ENCODE measurements around the gene XBP1. TPM values are rescaled to one million over a fixed set of nuclear protein-coding genes. Genes with fewer than 3 reads are reported as not detected.

Gene XBP1
- total RNA-seq (2016; rRNA removed; fragmentation: Illumina TruSeq; extraction: Trizol) = 313 and 427 TPM in 2 replicates
- total RNA-seq (2016; cell fraction: cytosol; rRNA removed; fragmentation: Illumina TruSeq; extraction: Trizol; ENCODE audit: low read depth) = 141 and 153 TPM in 2 replicates
- total RNA-seq (2016; cell fraction: insoluble cytoplasmic fraction; rRNA removed; fragmentation: Illumina TruSeq; extraction: Trizol) = 301 and 418 TPM in 2 replicates
- total RNA-seq (2016; cell fraction: membrane; rRNA removed; fragmentation: Illumina TruSeq; extraction: Trizol) = 264 and 299 TPM in 2 replicates
- total RNA-seq (2016; cell fraction: nucleus; rRNA removed; fragmentation: Illumina TruSeq; extraction: Trizol) = 351 and 393 TPM in 2 replicates
- 394 and 416 TPM in 2 replicates for polyA plus RNA-seq (2011; rRNA removed)
- polyA plus RNA-seq (2011; cell fraction: cytosol; rRNA removed) = 294 and 385 TPM in 2 replicates
- polyA plus RNA-seq (2011; cell fraction: nucleus; rRNA removed) = 177 and 227 TPM in 2 replicates
- 183 and 277 TPM in 2 replicates for polyA plus RNA-seq (2012)
- 97.4 and 108 TPM in 2 replicates for polyA plus RNA-seq (2016; cell fraction: cytosol; fragmentation: Illumina TruSeq; extraction: Trizol; ENCODE audit: low read depth)
- polyA plus RNA-seq (2016; cell fraction: insoluble cytoplasmic fraction; fragmentation: Illumina TruSeq; extraction: Trizol; ENCODE audit: low read depth) = 293 and 310 TPM in 2 replicates
- 142 and 166 TPM in 2 replicates for polyA plus RNA-seq (2016; cell fraction: membrane; fragmentation: Illumina TruSeq; extraction: Trizol; ENCODE audit: low read depth)
- 511 and 532 TPM in 2 replicates for polyA plus RNA-seq (2016; cell fraction: nucleus; fragmentation: Illumina TruSeq; extraction: Trizol; ENCODE audit: insufficient read depth, low read depth)
- 163 and 714 TPM in 2 replicates for polyA minus RNA-seq (2011; rRNA and poly(A)+ RNA removed; ENCODE audit: low replicate concordance)
- 357 and 375 TPM in 2 replicates for polyA minus RNA-seq (2011; cell fraction: cytosol; rRNA and poly(A)+ RNA removed)
- 208 and 277 TPM in 2 replicates for polyA minus RNA-seq (2011; cell fraction: nucleus; rRNA and poly(A)+ RNA removed)
- Bru-seq, nascent RNA = percentile 100 among the genes with signal in this experiment
- BruChase-seq, experiment 1, labeled RNA remaining after a 6-hour chase = percentile 100 among the genes with signal in this experiment
- BruChase-seq, experiment 2, labeled RNA remaining after a 2-hour chase = percentile 100 among the genes with signal in this experiment
- long read RNA-seq, experiment 1, transcript XBP1-201 (5 exons, 1,850 nt) = major isoform, 1,088 of 1,185 reads
- long read RNA-seq, experiment 1, transcript XBP1-206 (2 exons, 2,173 nt) = minor isoform, 12 of 1,185 reads
- long read RNA-seq, experiment 1, transcript XBP1-203 (5 exons, 1,824 nt) = minor isoform, 24 of 1,185 reads
- long read RNA-seq, experiment 1, partial matches to known transcripts = 13 of 1,185 reads
- long read RNA-seq, experiment 1, other reads (novel, unspliced or antisense) = 46 of 1,185 reads
- long read RNA-seq, experiment 2, transcript XBP1-206 (2 exons, 2,173 nt) = minor isoform, 27 of 1,449 reads
- long read RNA-seq, experiment 2, transcript XBP1-203 (5 exons, 1,824 nt) = minor isoform, 13 of 1,449 reads
- long read RNA-seq, experiment 2, transcript XBP1-201 (5 exons, 1,850 nt) = major isoform, 990 of 1,449 reads
- long read RNA-seq, experiment 2, partial matches to known transcripts = 65 of 1,449 reads
- long read RNA-seq, experiment 2, other reads (novel, unspliced or antisense) = 350 of 1,449 reads

- H3K79me2 ChIP-seq (ENCODE audit: insufficient read depth, low read length) = peaks cover 62% of the 10 kb centered on the region
- ATAC-seq (peak; percentile 95), DNase-seq (ENCODE audit: low spot score) (peak; percentile 89), FAIRE-seq (peak; percentile 71)
- H3K9ac ChIP-seq (ENCODE audit: insufficient read depth, low read depth, low read length) = peak within 1 kb of the TSS; percentile 99
- no TSS peak for BruUV-seq (replicated peaks)
- intact Hi-C loops (cut with micrococcal nuclease; ENCODE audit: unreplicated experiment) = no loop called here
- H3K4me2 ChIP-seq (ENCODE audit: low read depth, low read length) = peak within 1 kb of the TSS; percentile 70
- no peaks in the 10 kb centered on the region for H3K9me3 ChIP-seq (ENCODE audit: low read length)
- H3K27me3 ChIP-seq (ENCODE audit: control insufficient read depth in 1 of 2, insufficient read depth in 2 of 2, low read length in 2 of 2) = no peaks in the 10 kb centered on the region; a peak in 1 of 5 replicates
- in situ Hi-C loops (cut with HindIII; ENCODE audit: extremely low pct_ligation_motif_present, low pct_unique_long_range_greater_than_20kb) = no loop called here
- peak within 1 kb of the TSS; percentile 66 to 99 (median 82) for H3K4me3 ChIP-seq (replicated peaks in 1 of 3; ENCODE audit: insufficient read depth in 1 of 3, low read depth in 2 of 3, low read length in 3 of 3)
- peaks cover 28% of the 10 kb centered on the region for H4K20me1 ChIP-seq (ENCODE audit: insufficient read depth, low read length)
- no peak within 1 kb of the TSS for H2AFZ ChIP-seq (ENCODE audit: low read length)
- ChIA-PET POLR2A (interaction anchor here (0.7 to 20.4 kb wide), 28 partner anchors 8 to 244 kb away, joined by 3 to 945 read pairs (median 4); partner anchors contain the start of genes CCDC117, CHEK2, HSCB and TTC28), CTCF (ENCODE audit: low intra/inter-chr PET ratio, low total read pairs) (no interaction called here)
- H3K27ac ChIP-seq (ENCODE audit: extremely low read length, insufficient read depth, low read length) = peak within 1 kb of the TSS; percentile 98
- WGBS (ENCODE audit: low lambda C conversion rate) = under 1% methylated on average over 31 of the region's 78 CpGs
- peaks cover 42% of the 10 kb centered on the region for H3K4me1 ChIP-seq (ENCODE audit: insufficient read depth, low read length)
- peaks cover 13 to 30% of the 10 kb centered on the region in 2 experiments for H3K36me3 ChIP-seq (replicated peaks in 1 of 2; ENCODE audit: control insufficient read depth in 1 of 2, insufficient read depth in 2 of 2, low read length in 2 of 2)
- peak; percentile 91; the same call in 1 of the 2 replicates for TF ChIP-seq GTF2F1 (IDR thresholded peaks at IDR 0.05; ENCODE audit: low read length)
- TF ChIP-seq DZIP1 (CRISPR knock-in tag; IDR thresholded peaks at IDR 0.05) = no peak; the same call in 1 of the 2 replicates
- TF ChIP-seq FOXO1 (CRISPR knock-in tag; IDR thresholded peaks at IDR 0.05) = no peak
- TF ChIP-seq ZNF296 (CRISPR knock-in tag; conservative IDR thresholded peaks at IDR 0.05) = 0 out of 2 replicates have a peak, but pooled peaks have one; percentile 30
- 0 out of 2 replicates have a peak, but pooled peaks have one; percentile 50 for TF ChIP-seq ZSCAN29 (CRISPR knock-in tag; conservative IDR thresholded peaks at IDR 0.05)
- TF ChIP-seq RFXAP (CRISPR knock-in tag; IDR thresholded peaks at IDR 0.05; ENCODE audit: borderline replicate concordance) = peak; percentile 97
- peak; percentile 81 for TF ChIP-seq YY1 (IDR thresholded peaks at IDR 0.05; ENCODE audit: insufficient read depth, insufficient replicate concordance, low read depth, low read length)
- peak; percentile 99 for TF ChIP-seq DRAP1 (CRISPR knock-in tag; IDR thresholded peaks at IDR 0.05)
- TF ChIP-seq NFE2 (CRISPR knock-in tag; IDR thresholded peaks at IDR 0.05) = no peak
- TF ChIP-seq KDM2A (CRISPR knock-in tag; IDR thresholded peaks at IDR 0.05; ENCODE audit: borderline replicate concordance, low read depth) = peak; percentile 74
- TF ChIP-seq ZNF713 (CRISPR knock-in tag; IDR thresholded peaks at IDR 0.05) = 0 out of 2 replicates have a peak, but pooled peaks have one; percentile 94
These were observed at the start of gene XBP1 for GRCh38 chr22:28800308-28801041. Gene XBP1 (minus strand): TSS chr22:28800569.

All from HepG2 (cell line).